DMS 273 (cell line): ENCODE data around the gene PRRX2.

ENCODE experiments used
- DNase-seq: peaks from one replicate; lab custom pipeline; 2025; ENCODE audit not compliant: unreplicated experiment; lab: John Stamatoyannopoulos, UW

Gene PRRX2

DNA sequence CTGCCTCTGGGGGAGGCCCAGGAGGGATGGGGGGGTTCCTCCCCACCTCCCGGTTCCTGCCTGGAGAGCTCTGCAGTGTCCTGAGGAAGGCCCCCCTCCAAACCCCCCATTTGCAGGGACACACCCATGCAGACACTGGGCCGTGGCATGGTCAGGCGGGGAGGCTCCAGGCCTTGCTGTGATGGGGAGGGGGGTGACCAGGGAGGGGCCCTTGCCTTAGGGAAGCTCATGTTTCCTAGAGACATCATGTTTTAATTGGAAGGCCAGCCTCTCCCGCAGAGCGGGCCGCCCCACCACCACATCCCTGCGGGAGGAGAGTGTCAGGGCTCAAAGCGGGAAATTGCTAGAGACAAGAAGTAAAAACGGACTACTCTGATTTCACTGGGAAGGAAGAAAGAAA is 12.0 kb downstream of the PRRX2 start:
- peak; percentile 47 for DNase-seq

DNA sequence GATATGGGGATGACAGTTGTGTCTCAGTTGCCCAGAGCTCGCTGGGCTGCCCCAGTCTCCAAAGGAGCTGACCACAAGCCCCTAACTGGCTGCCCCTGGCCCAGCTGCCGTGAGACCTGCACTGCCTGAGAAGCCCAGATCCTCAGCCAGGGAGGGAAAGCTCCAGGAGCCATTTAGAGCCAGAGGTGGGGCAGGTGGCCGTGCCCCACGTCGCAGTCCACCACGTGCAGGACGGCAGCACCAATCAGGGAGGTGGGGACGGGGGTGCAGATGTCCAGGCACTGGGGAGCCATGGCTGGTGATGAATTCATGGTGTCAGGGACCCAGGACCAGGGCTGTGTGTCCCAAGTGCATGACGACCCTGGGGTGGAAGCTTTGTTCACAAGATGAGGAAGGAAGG is 13.4 kb downstream of the PRRX2 start:
- no peak for DNase-seq

DNA sequence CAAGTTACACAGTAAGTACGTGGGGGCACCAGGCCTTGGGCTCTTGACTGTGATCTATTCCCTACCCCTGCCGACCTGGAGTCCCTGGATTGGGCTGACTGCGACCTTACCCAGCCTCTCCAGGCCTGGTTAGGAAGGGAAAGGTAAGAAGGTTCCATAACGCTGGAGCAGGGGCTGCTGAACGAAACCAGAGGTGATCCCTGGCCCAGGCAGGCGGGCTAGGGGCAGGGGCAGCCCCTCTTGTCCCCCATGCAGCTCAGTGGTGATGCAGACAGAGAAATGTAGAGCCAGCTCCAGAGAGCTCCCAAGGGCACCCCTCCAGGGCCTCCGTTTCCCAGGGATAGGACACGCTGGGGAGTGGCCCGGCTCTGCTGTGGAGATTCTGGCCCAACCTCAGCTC is 14.1 kb downstream of the PRRX2 start:
- no peak for DNase-seq

DNA sequence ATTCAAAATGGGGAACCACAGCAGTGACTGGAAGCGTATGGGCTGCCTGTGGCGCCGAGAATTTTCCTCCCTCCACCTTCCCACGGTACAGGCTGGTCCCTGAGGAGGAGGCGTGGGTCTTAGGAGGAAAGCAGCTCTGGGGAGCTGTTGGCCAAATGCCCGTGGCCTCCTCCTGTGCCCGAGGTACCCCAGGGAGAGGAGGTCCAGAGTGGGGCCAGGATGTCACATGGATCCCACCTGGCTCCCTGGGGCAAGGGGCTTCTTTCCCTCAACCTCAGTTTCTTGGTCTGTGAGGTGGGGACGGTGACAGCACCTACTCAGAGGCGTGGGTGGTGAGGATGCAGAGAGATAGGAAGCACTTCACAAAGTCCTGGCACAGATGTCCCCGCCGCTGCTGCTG is 16.5 kb downstream of the PRRX2 start:
- DNase-seq: no peak

DNA sequence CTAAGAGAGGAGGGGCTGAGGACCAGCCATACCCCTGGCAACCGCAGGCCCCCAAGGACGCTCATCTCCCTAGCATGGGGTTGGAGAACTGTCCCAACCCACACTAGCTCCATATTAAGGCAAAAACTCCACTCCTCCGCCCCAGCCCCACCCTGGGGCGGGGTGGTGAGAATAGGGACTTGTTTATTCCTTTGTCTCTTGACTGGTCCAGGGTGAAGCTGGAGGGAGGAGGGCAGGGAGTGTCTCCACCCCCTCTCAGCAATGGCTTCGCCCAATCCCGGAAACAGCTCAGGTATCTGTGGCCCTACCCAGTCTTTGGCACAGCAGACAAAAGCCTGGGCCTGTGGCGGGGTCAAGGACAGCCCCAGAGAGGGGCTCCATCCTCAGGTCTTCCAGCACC is 16.9 kb downstream of the PRRX2 start:
- DNase-seq: no peak

DNA sequence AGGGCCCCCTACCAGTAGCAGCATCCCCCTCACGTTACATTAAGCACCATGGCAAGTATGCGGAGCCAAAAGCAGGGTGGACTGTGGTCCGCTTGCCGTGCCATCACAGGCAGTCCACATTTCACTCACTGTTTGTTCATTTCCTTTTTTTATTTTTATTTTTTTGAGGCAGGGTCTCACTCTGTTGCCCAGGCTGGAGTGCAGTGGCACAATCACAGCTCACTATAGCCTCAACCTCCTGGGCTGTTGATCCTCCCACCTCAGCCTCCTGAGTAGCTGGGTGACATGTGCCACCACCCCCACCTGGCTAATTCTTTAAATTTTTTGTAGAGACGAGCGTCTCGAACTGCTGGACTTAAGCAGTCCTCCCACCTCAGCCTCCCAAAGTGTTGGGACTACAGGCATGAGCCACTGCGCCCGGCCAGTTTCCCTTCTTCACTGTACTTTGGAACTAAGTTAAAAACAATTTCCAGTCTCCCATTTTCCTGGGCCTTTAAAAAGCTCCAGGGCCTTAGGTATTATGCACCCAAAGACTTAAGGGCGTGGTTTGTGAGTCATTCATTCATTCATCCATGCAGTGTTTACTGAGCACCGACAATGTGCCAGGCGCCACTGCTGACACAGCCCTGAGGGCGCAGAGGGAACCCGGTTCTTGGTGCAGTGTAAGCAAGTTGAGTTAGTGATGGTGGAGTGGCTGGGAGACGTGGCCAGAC is 19.9 kb downstream of the PRRX2 start:
- no peak for DNase-seq

DNA sequence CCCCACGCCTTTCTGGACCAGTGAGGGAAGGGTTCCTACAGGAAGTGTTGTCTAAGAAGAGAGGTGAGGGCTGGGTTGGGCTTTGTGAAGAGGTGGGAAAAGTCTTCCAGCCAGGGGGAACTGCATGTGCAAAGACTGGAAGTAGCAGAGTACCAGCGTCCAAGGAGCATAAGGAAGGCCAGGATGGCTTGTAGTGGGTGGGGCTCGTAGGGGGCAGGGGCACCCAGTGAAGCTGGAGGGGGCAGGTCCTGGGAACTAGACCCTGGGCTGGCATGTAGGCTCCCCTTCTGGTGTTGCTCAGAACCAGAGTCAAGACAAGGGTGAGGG is 20.4 kb downstream of the PRRX2 start:
- DNase-seq: no peak

DNA sequence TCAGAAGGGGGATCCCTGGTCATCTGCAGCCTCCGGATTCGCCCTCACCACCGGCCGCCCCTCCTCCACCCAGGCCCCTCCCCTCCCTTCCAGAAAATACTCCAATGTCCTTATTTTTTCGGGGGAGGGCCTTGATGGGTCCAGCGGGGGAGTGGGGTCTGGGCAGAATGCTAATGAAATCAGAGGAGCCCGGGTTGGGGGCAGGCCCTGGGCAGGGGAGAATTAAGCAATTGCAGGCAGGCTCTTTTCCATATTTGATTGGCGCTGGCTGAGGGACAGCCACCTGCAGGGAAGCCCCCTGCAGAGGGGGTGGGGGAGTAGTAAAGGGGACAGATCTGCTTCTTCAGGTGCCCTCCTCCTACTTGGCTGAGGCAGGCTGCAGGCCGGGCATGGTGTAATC is 21.3 kb downstream of the PRRX2 start:
- no peak for DNase-seq

DNA sequence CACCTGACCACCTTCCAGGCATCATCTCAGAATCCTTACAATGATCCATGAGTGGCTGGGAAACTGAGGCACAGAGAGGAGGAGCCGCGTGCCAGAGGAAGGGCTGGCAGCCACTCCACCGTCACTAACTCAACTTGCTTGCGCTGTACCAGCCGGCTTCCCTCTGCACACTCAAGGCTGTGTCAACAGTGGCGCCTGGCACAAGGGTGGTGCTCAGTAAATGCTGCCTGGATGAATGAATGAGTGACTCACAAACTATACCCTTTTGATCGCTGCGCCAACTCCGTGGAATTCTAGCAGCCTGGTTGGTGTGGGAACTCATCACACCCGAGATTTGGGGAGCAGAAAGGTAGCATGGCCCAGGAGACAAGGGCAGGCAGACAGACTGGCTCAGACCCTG is 21.9 kb downstream of the PRRX2 start:
- DNase-seq: no peak

DNA sequence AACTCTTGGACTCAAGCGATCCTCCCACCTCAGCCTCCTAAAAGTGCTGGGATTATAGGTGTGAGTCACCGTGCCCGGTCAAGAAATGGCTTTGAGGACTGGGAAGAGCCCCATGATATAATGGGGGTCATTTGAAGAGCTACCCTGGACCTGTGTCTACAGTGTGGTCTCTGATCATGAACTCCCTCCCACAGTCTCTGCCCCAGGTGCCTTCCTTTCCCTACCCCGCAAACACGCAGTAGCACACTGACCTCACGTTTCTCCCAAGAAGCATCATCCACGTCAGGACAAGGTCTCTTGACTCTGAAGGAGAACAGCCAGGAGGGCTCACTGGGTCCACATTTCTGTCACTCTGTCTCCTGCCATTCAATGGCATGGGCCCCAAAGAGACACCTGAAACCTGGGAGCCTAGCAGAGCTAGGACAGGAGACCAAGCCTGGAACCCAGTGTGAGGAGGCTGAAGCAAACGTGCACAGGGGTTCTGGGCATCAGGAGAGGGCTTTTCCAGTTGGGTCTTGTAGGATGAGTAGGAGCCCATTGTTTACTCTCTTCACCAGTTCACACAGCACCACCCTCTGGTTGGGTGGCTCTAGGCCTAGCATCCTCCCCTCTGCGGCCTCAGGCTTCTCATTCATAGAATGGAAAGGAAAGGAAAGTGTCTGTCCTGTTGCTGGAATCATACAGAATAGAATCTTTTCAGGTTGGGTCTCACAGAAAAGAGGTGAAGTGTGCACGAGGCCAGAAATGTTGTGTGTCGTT is 23.0 kb downstream of the PRRX2 start:
- DNase-seq: no peak

DNA sequence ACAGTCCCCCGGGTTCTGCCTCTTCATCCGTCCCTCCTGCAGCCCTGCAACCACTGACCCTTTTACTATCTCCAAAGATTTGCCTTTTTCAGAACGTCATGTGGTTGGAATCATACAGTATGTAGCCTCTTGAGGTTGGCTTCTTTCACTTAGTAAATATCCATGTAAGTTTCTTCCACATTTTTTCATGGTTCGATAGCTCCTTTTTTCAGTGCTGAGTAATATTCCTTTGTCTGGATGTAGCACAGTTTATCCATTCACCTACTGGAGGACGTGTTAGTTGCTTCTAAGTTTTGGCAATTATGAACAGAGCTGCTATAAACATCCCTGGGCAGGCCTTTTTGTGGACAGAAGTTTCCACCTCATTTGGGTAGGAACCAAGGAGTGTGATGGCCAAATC is 27.1 kb downstream of the PRRX2 start:
- DNase-seq: no peak

DNA sequence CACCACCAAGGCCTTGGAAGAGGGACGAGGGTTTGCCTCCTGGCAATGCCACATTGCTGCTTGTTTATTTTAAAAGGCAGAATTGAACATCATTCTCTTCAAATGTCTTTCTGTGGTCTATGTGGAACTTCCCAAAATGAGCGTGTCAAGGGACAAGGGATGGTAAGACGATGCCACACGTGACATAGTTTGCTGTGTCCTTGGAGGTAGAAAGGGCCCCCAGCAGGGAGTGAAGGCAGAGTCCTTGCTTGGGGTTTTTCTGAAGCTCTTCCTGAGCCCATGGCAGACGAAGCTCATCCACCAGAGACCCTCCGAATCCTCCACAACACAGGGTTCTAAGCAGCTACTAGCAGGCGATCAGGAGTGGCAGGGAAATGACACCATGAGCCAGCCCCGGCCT is 28.3 kb downstream of the PRRX2 start:
- no peak for DNase-seq

DNA sequence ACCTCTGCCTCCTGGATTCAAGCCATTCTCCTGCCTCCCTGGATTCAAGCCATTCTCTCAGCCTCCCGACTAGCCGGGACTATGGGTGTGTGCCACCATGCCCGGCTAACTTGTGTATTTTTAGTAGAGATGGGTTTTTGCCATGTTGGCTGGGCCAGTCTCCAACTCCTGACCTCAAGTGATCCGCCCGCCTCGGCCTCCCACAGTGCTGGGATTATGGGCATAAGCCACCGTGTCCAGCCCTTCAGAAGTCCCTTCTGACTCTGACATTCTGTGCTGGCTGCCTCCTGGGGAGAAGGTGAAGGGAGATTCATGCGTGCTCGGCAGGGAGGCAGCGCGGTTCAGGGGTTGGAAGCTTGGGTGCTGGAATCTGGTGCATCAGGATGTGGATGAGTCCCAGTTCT is 28.8 kb downstream of the PRRX2 start:
- DNase-seq: peak; percentile 23

DNA sequence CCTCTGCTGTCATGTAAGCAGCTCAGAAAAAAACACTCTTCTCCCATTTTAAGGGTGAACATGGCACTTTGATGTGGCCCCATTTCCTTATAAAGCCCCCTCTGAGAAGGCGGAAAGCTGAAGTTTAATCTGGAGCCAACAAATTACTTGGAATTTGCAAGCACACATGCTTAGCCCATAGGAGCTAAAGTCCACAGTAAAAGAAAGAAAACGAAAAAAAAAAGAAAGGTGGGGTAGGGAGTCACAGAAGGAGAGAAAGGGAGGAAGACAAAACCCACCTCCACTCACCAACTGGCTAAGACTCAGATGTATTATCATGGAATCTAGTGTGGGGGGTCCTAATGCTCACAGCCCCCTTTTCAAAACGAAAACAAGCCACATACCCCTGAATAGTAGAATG is 30.4 kb downstream of the PRRX2 start:
- DNase-seq: no peak

DNA sequence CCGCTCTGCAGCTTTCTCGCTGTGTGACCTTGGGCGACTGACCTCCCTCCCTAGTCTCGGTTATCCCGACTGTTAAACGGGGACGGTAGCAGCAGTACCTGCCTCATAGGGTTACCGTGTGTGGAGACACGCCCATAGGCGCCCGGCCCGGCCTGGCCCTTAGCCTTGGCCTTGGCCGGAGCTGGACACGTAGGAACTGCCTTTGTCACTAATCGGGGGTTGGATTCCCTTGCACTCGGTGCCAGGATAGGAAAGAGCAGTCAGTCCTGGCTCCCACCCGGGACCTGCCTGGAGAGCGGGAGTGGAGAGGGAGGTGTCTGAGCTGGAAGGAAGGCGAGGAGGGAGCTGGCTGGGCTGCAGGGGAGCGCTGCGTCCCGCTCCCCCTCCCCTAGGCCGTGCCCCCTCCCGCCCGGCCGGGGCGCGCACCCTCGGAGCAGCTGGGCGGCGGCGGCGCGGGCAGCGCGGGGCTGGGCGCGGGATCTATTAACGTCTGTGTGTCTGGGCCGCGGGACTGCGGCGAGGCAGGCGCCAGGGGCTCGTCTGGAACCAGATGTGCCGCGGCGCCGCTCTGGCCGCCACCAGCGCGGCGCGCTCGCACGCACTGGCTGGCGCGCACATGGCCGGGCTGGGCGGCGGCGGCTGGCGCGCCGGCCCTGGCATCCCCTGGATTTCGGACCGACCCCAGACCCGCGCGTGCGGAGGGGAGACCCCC is 31.7 kb downstream of the PRRX2 start:
- peak; percentile 85 for DNase-seq

DNA sequence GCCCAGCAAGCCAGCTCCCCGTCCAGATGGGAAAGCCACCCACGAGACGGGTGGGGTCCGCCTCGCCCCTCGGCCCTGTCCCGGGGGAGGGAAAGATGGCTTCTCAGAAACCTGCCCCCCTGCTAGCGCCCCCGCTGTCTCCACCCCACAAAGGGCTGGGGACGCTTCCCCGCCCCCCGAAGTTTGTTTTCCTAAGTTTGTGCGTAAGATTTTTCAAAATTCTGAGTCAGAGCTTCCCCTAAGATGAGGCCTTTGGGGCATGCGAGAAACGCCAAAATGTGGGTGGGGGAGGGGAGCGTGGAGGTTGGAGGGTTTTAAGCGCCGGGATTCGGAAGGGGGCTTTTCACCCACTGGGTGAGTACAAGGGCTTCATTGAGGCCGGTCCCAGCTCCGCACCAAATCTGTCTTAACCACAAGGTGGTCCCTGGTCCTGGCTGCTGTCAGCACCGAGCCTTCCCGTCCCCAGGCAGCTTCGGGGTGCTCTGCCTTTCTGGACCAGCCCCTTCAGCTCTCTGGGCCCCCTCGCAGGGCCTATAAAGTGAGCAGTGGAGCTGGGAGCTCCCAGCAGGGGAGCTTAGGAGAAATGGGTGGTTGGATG is 32.3 kb downstream of the PRRX2 start:
- peak; percentile 56 for DNase-seq

DNA sequence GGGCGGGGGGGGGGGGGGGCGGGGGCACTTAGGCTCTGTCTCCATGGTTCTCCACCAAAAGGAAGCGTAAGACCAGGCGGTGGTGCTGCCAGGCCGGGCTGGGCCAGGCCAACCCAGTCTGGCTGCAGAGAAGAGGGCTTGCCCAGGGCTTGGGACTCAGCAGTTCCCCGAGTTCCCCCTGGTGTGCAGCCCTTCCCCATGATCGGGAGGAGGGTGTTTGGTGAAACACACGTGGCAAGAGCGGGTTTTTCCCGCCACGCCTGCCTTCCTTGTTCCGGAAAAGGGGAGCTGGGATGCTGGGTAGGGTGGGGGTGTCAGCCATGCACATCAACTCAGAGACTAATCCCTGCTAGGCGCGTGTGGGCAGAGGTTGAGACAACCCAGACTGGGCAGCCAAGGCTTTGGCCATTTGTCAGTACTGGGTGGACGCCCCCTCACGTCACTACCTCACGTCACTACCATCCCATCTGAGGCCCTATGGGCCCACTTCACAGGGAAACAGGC is 32.9 kb downstream of the PRRX2 start:
- DNase-seq: no peak

DNA sequence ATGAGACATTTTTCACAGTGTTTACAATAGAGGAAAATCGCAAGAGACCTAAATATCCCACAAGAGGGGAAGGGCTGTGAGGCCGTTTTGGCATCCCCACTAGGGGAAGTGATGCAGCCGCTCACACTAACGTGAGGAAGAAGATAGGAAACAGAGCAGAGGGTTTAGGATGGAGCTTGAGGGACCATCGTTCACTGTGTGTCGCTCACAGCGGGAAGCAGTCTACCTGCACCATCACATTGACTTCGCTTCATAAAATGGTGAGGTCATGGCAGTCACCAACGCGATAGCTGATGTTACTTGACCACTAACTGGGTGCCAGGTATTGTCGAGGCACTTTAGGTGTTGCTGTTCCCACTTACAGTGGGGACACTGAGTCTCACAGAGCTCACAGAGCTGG is 35.6 kb downstream of the PRRX2 start:
- no peak for DNase-seq

DNA sequence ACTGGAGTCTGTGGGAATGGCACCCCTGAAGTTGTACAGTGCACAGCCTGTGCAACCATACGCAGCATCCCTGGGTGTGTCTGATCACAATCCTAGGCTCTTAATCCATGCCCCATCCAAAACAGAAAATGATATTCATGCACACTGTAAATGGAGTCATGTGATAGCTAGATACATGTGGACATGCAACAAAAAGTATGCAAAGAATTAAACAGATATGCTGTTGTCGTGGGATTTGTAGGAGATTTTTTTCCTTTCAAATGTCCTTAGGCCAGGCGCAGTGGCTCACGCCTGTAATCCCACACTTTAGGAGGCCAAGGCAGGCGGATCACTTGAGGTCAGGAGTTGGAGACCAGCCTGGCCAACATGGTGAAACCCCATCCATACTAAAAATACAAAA is 36.1 kb downstream of the PRRX2 start:
- DNase-seq: no peak

DNA sequence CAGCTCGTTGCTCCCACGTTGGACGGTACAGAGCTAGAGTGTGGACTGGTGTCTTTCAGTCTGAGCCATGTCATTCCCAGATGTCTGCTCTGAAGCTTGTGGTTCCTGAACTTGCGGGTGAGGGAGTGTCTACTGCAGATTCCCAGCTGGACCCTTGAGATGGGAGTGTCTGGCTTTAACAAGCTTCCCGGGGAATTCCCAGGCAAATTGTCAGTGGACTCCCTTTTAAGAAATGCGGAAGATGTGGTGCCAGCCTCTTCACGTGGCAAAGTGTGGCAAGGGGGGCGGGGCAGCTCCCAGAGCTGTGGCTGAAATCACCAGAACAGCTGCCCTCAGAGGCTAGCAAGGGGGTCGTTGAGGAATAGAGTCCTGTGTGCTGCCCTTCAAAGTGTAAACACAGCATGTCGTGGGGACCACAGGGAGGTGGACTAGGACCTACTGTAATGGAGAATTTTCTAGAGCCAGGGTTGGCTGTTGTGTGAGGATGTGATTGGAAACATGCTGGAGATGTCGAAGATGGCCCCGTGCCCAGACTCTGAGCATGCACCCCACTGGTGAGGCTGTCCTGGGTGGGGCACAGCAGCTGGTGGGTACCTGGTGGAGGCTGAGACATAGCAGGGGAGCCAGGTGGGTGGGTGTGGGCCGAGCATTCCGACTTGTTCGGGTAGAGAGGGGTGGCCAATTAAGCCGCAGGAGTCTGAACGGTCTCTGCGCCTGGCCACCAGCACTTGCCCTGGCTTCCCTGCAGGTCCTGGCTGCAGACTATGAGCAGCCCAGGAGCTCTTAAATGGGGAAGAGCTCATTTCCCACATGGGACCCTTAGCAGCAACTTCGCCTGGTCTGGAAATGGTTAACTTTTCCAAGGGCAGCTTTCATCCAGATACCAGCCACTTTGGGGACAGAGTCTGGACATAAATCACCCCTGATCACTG is 37.4 kb downstream of the PRRX2 start:
- no peak for DNase-seq
